Measurements from ENCODE around the gene FAIM2.
A peak's percentile ranks its signal among the peaks of the same experiment; 100 is the strongest.

Gene FAIM2

DNA sequence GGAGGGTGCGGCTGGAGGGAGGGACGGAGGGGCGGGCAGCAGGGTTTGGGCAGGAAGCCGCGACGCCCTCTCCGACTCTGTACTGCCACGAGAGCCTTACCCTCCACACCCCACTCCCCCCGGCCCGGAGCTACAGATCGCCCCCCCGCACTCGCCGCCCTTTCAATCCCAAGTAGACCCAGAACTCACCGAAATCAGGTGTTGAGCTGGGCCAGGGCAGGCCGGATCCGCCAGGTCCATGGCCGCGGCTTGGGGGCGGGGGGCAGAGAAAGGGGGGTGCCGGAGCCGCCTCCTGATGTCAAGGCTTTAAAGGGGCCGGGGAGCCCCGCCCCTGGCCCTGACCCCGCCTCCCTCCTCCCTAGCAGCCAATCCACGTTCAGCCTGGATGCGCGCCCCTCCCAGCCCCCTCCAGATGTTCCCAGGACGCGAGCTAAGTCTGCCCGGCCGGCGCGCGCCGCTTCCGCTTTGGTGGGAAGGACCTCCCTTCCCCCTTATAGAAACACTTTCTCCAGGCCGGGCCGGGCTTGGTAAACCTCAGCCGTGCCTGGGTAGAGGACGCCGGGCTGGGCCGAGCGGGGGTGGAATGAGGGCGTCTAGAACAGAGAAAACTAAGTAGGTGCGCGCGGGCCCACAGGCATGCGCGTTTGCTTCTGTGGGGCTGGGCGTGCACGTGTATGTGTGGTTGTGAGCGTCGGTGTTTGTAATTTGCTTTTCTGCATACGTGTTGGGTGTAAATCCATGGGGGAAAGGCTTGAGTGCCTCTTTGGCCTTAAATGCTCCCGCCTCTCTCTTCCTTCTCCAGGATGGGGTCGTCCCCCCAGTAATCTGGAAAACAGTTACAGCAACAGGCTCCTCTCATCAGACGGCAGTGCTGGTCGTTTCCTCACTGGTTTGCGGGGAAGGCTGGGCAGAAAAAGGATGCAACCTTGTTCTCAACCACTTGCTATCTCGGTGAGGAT lies 75.3 kb downstream of the FAIM2 start, which contains the start of gene NCKAP5L:
Gene NCKAP5L (minus strand): TSS at position 281 of the 959 bp plus-strand sequence. CDS start 24,369 bp downstream, outside the sequence.
- DNase-seq (ENCODE audit: low read depth) = peak; percentile 89
- in situ Hi-C loops (cut with HindIII; ENCODE audit: low sequenced_read_pairs) = no loop called here
- H3K4me3 ChIP-seq (ENCODE audit: low read depth, low read length) = peak within 1 kb of the TSS; percentile 87
- no peak for TF ChIP-seq CTCF (IDR thresholded peaks at IDR 0.05; ENCODE audit: low read depth, low read length, missing control alignments)

GRCh38 chr12:49827401-49828099 lies 76.2 kb downstream of the FAIM2 start:
- in situ Hi-C loops (cut with HindIII; ENCODE audit: low sequenced_read_pairs) = no loop called here
- H3K4me3 ChIP-seq (ENCODE audit: low read depth, low read length) = peak overlapping the region; percentile 87
- no peak for TF ChIP-seq CTCF (IDR thresholded peaks at IDR 0.05; ENCODE audit: low read depth, low read length, missing control alignments)
- DNase-seq (ENCODE audit: low read depth) = no peak

GRCh38 chr12:49827051-49827400 lies 76.7 kb downstream of the FAIM2 start:
- TF ChIP-seq CTCF (IDR thresholded peaks at IDR 0.05; ENCODE audit: low read depth, low read length, missing control alignments) = no peak
- DNase-seq (ENCODE audit: low read depth) = no peak
- in situ Hi-C loops (cut with HindIII; ENCODE audit: low sequenced_read_pairs) = no loop called here
- H3K4me3 ChIP-seq (ENCODE audit: low read depth, low read length) = peak overlapping the region; percentile 87

DNA sequence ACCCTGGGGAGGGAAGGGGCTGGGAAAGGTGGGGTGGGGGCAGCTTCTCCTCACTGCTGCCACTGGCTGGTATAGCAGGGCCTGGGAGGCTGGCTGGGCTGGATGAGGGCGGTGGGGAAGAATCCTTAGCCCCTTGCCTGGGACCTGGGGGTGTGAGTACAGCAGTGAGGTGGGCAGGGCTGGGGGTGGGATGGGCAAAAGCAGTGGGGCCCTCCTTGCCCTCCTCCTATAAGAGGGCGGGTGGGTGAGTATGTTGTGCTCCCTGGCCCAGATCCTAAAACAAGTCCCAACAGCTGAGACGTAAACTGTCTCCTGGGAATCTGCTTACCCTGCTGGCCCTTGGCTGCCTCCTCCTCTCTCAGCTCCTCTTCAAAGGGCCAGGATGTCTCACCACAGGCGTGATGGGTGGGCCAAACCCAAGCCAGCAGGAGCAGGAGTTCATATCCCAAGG lies 77.7 kb downstream of the FAIM2 start:
- H3K4me3 ChIP-seq (ENCODE audit: low read depth, low read length) = peak overlapping the region; percentile 16
- in situ Hi-C loops (cut with HindIII; ENCODE audit: low sequenced_read_pairs) = no loop called here
- DNase-seq (ENCODE audit: low read depth) = no peak
- TF ChIP-seq CTCF (IDR thresholded peaks at IDR 0.05; ENCODE audit: low read depth, low read length, missing control alignments) = no peak

DNA sequence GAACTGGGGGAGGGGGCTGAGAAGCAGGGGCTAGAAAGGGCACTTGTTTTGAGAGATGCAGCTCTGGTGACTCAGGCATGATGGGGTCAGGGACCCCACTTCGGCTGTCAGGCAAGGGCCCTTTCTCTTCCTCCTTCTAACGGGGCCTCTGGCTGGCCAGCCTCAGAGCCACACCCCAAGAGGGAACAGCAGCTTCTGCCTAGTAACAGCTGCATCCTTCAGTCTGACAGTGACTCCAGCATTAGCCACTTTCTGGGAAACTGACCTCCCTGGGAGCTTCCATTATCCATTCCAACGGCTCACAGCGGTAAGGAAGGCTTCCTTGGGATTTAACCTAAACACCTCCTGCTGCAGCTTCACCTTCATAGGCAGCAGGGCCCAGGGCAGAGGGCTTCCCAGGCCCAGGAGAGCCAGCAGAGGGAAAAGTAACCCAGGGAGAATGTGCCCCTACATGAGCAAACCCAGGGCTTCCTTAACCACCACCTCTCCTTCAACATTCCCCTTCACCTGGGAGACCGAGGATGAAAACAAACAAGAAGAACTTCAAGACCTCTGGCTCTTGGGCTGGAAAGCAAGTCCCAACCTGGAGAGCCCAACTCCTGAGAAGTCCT lies 78.2 kb downstream of the FAIM2 start:
- DNase-seq (ENCODE audit: low read depth) = no peak
- in situ Hi-C loops (cut with HindIII; ENCODE audit: low sequenced_read_pairs) = no loop called here
- no peak for TF ChIP-seq CTCF (IDR thresholded peaks at IDR 0.05; ENCODE audit: low read depth, low read length, missing control alignments)
- peak overlapping the region; percentile 16 for H3K4me3 ChIP-seq (ENCODE audit: low read depth, low read length)

DNA sequence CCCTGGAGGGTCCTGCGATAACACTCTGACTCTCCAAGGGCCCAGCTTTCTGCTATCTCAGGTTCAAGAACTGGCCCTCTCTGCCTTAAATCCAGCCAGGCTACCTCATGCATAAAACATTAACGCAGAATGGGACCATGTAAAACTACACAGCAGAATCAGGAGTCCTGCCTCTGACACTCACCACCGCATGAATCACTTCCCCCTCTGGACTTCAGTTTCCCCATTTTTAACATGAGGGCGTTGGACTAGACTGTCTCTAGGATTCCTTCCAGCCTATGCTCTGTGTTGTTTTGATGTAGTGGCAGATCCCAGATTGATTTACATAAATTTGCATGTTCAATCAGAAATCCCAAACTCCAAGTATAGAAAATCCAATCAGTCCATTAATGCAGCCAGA lies 78.8 kb downstream of the FAIM2 start:
- DNase-seq (ENCODE audit: low read depth) = no peak
- in situ Hi-C loops (cut with HindIII; ENCODE audit: low sequenced_read_pairs) = no loop called here
- no peak for TF ChIP-seq CTCF (IDR thresholded peaks at IDR 0.05; ENCODE audit: low read depth, low read length, missing control alignments)
- peak overlapping the region; percentile 16 for H3K4me3 ChIP-seq (ENCODE audit: low read depth, low read length)

Measured in astrocyte of the cerebellum (primary cell).